CD4-positive, alpha-beta T cell treated with Interleukin-21 for 1 hour (primary cell): ENCODE data around the gene PI16.

Source experiments
- DNase-seq: peaks from one replicate; pipeline ENCODE4 v3.0.0-alpha.2; 2020

The PI16 gene

DNA sequence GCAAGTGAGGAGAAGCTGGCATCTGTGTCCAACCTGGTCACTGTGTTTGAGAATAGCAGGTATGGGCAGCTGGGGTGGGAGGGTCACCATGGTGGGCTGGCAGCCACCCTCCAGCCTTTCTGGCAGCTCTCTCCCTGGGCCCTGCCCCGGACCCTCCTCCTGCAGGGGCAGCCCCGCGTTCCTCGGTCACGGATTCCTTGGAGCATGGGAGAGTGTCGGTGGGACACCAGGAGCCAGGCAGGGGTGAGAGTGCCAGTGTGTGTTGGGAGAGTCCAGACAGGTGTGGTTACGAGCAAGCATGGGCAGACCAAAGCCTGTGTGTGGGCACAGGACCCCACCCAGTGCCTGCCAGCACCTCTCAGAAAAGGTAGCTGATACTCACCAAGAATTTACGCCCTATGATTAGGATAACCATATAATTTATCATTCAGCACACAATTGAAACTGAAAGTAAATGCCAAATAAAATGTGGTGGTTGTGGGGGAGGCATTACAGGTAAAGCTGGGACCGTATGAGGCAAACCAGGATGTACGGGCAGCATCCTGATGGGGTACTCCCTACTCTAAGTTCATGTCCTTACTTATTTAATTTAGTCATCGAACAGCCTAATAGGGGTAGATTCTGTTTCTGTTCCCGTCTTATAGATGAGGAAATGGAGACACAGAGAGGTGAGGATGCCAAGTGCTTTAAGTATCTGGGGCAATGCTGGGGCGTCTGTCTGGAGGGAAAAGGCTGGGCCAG is 51.5 kb downstream of the PI16 start:
- peak; percentile 36 for DNase-seq

DNA sequence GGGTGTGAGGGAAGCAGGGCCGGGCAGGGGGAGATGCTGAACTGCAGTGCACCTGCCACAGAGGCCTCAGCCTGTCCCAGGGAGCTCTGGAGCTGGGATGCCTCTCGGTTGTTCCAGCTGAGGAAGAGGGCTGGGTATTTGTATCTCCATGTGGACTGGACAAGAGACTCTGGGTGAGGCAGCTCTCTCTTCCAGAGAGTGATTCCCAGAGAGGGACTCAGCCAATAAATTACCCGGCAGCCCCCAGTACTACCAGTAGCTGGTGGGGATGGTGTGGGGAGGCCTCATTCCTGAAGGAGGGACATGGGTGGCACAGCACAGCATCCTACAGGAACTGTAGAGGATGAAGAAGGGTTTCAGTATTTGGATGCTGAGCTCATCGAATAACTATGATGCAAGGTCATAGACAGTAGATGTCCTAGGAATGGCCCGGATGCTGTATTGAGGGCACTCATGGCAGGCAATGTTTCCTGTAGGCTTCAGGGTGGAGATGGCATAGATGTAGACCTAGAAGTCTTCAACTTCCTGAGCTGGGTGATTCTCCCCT is 52.3 kb downstream of the PI16 start:
- no peak for DNase-seq

DNA sequence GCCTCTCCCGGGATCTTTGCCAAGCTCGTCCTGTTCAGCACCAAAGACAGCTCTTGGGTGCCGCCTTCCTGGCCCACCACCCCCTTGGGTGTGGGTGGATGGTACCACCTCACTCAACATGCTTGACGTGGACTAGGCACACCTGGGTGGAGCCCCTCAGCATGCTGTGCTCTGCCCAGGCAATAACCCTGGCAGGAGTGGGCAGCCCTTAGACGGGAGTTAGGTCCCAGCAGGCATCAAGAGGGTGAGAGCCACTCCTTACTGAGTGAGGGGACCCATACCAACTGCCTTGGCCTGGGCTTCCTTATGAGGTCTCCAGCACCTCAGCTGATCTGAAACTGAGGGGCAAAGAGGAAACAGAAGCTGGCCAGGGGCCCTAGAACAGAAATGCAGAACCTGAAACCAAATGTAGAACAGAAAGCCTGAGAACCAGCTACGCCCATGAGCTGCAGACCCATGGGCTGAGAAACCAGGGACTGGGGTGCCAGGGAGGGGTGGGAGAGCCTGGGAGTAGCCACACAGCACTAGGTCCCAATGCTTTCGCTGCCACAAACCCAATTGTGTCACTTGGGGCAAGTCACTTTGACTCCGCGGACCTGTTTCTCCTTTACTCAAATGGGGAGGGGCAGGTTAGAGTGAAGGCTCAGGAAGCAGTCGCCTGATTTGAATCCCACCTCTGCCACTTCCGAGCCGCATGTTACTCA is 53.0 kb downstream of the PI16 start:
- DNase-seq = peak; percentile 17

DNA sequence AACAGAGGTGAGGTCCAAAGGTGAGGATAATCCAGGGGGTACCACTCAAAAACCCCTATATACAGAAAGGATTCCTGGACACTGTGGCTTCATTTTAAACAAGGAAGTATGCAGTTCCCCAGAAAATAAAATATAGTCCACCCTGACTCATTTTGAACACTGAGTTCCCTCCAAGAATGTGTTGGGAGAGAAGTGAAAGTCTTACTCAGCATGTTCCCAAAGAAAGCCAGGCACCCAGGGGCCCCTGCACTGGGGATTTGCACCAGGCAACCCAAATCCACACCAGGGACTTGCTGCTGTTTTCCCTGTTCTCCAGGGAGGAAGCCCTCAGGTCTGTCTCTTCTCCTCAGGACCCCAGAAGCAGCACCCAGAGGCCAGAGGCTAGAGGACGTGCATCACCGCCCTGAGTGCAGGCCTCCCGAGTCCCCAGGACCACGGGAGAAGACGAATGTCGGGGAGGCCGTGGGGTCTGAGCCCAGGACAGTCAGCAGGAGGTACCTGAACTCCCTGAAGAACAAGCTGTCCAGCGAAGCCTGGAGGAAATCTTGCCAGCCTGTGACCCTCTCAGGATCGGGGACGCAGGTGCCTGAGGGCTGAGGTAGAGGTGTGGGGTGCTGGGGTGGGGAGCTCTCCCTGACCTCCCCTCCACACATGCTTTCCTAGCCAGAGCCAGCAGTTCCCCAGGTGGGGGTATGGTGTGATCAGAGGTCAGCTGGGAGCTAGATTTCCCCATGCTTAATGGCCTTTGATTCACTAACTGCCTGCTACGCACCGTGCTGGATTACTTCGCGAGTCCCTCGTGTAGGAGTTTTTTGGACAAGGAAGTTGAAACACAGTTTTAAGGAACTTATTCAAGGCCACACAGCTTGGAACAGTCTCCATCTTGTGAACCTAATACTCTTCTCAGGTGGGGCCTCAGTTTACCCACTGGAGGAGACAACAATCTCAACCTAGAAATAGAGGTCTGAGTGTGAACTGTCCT is 54.2 kb downstream of the PI16 start:
- DNase-seq = no peak

DNA sequence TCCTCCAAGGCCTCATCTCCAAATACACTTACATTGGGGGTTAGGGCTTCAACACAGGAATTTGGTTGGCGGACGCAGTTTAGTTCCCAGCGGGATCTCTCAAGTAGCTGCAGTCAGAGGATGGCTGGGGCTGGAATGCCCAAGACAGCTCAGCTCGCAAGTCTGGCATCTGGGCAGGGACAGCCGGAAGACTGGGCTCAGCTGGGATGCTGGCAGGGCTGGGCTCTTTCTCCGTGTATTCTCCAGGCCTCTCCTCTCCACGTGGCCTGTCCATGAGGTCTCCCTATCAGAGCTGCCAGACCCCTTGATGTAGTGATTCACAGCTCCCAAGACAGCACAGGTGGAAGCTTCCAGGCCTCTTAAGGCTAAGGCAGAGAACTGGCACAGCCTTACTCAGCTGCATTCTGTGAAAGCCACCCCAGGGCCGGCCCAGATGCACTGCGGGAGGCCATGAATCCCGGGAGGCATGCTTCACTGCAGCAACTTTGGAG is 55.9 kb downstream of the PI16 start:
- DNase-seq = no peak

DNA sequence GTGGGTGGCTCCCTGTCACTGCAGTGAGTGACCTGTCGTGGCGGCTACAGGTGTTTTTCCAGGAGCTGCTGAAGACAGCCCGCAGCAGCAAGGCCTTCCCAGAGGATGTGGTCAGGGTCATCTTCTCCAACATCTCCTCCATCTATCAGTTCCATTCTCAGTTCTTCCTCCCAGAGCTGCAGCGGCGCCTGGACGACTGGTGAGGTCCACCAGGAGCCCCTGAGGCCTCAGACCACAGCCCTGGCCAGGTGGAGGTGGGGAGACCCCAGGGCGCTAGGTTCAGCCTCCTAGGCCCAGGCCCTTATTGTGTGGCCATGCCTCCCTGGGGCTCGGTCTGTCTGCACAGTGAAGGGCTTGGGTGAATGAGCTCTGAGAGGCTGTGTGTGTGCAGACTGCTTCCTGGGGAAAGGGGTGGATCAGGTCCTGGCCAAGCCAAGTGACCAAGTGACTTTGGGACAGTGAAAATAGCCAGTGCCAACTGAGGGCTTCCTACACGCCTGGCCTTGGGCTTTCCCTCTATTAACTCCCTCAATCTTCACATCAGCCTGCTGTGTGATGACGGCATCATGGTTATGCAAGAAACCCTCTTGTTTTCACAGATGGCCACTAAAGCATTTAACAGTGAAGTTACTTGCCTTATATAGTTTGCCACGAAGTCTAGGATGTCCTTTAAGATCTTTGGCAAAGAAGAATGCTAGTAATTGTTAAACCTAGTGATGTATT is 57.3 kb downstream of the PI16 start:
- DNase-seq = no peak

DNA sequence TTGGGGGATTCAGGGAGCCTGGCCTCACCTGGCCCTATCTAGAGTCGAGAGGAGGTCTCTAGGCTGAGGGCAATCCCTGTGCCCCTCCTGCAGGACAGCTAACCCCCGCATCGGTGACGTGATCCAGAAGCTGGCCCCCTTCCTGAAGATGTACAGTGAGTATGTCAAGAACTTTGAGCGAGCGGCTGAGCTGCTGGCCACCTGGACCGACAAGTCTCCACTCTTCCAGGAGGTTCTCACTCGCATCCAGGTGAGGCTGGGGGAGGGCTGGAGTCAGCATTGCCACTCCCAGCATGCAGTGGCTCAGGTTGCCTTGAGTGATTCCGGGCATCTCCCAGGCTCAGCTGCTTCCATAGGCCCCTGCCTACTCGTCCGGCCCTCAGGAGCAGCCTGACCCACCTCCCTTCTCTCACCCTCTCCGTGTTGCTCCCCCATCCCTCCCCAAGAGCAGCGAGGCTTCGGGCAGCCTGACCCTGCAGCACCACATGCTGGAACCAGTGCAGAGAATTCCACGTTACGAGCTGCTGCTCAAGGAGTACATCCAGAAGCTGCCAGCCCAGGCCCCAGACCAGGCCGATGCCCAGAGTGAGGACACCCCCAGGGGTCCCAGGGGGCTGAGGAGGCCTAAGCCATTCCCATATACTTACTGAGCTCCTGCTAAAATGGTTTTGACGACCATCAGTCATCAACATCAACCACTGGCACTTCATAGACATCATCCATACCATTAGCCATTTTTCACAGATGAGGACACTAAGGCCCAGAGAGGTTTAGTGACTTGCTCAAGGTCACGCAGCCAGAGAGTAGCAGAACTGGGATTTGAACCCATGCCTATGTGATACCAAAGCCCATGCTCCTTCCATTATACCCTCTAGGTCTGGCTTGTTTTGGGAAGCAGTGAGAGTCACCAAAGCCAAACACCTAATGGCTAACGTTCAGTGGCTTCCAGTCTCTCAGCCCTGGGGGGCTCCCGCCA is 59.3 kb downstream of the PI16 start:
- no peak for DNase-seq
